ENCODE data around the gene ARRDC1.

- TF ChIP-seq REST (IDR thresholded peaks at IDR 0.05; ENCODE audit: insufficient read depth in 1 of 2, low read depth in 2 of 2, low read length in 1 of 2) (no peak), CTCF (IDR thresholded peaks at IDR 0.05) (no peak)
Measured at GRCh38 chr9:137590123-137590468, 15.4 kb upstream of the ARRDC1 start.
